Astrocyte (in vitro differentiated cells and primary cell): Measurements from ENCODE around the gene CALM3. TPM values are rescaled to one million over a fixed set of nuclear protein-coding genes. Genes with fewer than 3 reads are reported as not detected.

ENCODE experiments used
- DNase-seq: peaks from one replicate; pipeline ENCODE4 v3.0.0-alpha.2; 2010; ENCODE audit warnings: low read depth
- FAIRE-seq: peaks from 2 replicates; lab custom pipeline; 2011; peaks lifted over from hg19 to GRCh38; lab: Jason Lieb, UNC
- H2AFZ ChIP-seq: 2 replicates; pipeline ENCODE4 v1.6.0; 2012; ENCODE audit warnings: low read depth, low read length, inconsistent platforms
- H3K27ac ChIP-seq: 2 replicates; pipeline ENCODE4 v1.5.1; 2011; ENCODE audit warnings: low read depth, low read length, inconsistent platforms
- H3K27me3 ChIP-seq: 2 replicates; pipeline ENCODE4 v1.6.0; 2011; ENCODE audit warnings: low read length, inconsistent platforms; ENCODE audit not compliant: insufficient read depth
- H3K36me3 ChIP-seq: 2 replicates; pipeline ENCODE4 v1.5.1; 2011; ENCODE audit warnings: low read length, inconsistent platforms; ENCODE audit not compliant: insufficient read depth
- H3K4me1 ChIP-seq: 2 replicates; pipeline ENCODE4 v1.5.1; 2011; ENCODE audit warnings: low read length, inconsistent platforms; ENCODE audit not compliant: insufficient read depth
- H3K4me2 ChIP-seq: 2 replicates; pipeline ENCODE4 v1.6.0; 2012; ENCODE audit warnings: low read length, inconsistent platforms
- H3K4me3 ChIP-seq: 2 replicates; pipeline ENCODE4 v1.5.1; 2011; ENCODE audit warnings: low read depth, mild to moderate bottlenecking, low read length, inconsistent platforms; ENCODE audit not compliant: insufficient read depth
- H3K79me2 ChIP-seq: 2 replicates; pipeline ENCODE4 v1.6.0; 2012; ENCODE audit warnings: mild to moderate bottlenecking, low read length, inconsistent platforms; ENCODE audit not compliant: insufficient read depth
- H3K9ac ChIP-seq: 2 replicates; pipeline ENCODE4 v1.6.0; 2012; ENCODE audit warnings: mild to moderate bottlenecking, low read length, inconsistent platforms
- H3K9me3 ChIP-seq: 2 replicates; pipeline ENCODE4 v1.5.1; 2012; ENCODE audit warnings: low read depth, mild to moderate bottlenecking, low read length, inconsistent platforms; ENCODE audit not compliant: insufficient read depth
- H4K20me1 ChIP-seq: 2 replicates; pipeline ENCODE4 v1.6.0; 2012; ENCODE audit warnings: low read length, inconsistent platforms; ENCODE audit not compliant: insufficient read depth
- H3K27ac Mint-ChIP-seq: one replicate; pipeline ENCODE4 v1.8.0; 2021; ENCODE audit warnings: mild to moderate bottlenecking, mixed read lengths; ENCODE audit not compliant: unreplicated experiment
- H3K27me3 Mint-ChIP-seq: one replicate; pipeline ENCODE4 v1.8.0; 2021; ENCODE audit warnings: low read depth, mixed read lengths; ENCODE audit not compliant: unreplicated experiment
- H3K36me3 Mint-ChIP-seq: one replicate; pipeline ENCODE4 v1.8.0; 2021; ENCODE audit warnings: low read depth, mixed read lengths; ENCODE audit not compliant: unreplicated experiment
- H3K4me1 Mint-ChIP-seq: one replicate; pipeline ENCODE4 v1.8.0; 2021; ENCODE audit warnings: low read depth, mixed read lengths; ENCODE audit not compliant: unreplicated experiment
- H3K4me3 Mint-ChIP-seq: one replicate; pipeline ENCODE4 v1.8.0; 2021; ENCODE audit warnings: mild to moderate bottlenecking, moderate library complexity, mixed read lengths; ENCODE audit not compliant: unreplicated experiment
- H3K9me3 Mint-ChIP-seq: one replicate; pipeline ENCODE4 v1.8.0; 2021; ENCODE audit warnings: mild to moderate bottlenecking, mixed read lengths; ENCODE audit not compliant: unreplicated experiment
- EZH2 ChIP-seq: IDR thresholded peaks from 2 replicates; pipeline ENCODE4 v1.6.1; 2012; ENCODE audit warnings: mild to moderate bottlenecking, low read length, inconsistent platforms; ENCODE audit not compliant: insufficient read depth
- total RNA-seq: library from RNA; stranded (reverse); gene quantifications from 2 replicates; pipeline ENCODE4 v1.2.1, GENCODE V29; 2021
- TF ChIP-seq, protein P1 (sequence below): IDR thresholded peaks from 2 replicates; pipeline ENCODE4 v1.5.1; 2011; ENCODE audit warnings: low read depth, mild to moderate bottlenecking, inconsistent platforms, low read length, moderate library complexity; ENCODE audit not compliant: insufficient read depth

The CALM3 gene
- total RNA-seq, 1 donor from 2014 or later: 343 TPM

DNA sequence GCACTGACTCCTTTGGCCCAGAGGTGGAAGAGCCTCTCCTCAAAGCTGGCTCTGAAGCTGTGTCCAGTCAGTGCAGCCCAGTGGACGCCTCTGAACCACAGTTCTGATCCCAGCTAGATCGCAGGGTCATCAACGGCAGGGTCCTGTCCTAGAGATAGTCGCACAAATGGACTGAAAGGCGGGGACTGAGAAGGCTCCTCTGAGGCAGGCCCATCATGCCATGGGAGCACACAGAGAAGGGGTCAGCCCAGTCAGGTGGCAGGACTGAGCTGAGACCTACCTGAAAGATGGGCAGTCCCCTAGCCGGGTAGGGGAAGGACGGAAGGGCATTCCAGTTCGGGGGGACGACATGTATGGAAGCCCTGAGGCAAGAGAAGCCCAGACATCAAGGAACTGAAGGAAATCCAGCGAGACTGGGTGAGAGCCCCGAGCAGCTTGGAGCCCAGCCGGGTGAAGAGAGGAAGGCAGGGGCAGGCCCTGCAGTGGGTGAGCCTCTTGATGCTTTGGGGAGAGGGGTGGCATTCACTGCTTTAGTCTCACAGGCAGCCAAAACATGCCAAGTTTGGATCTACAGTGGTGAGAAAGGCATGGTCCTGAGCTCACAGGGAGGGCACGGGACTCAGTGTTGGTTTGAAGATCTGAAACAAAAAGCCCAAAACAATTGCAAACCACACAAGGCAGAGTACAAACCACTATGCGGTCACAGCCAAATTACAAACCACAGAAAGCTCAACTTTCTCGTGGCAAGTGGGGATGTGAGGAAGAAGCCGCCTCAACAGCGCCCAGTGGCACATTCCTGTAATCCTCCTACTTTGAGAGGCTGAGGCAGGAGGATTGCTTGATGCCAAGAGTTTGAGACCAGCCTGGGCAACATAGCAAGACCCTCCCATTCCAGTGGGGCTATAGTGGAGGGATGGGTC lies 10.0 kb downstream of the CALM3 start:
- Histone ChIP-seq H3K27ac (no peak overlapping the region), H2AFZ (no peak overlapping the region), H3K27me3 (no peaks in the 10 kb centered on the region), H3K9me3 (no peaks in the 10 kb centered on the region), H3K4me2 (no peak overlapping the region), H3K4me3 (no peak overlapping the region), H3K9ac (no peak overlapping the region), H3K4me1 (no peaks in the 10 kb centered on the region), H3K36me3 (peaks cover 26% of the 10 kb centered on the region), H3K79me2 (peaks cover 5% of the 10 kb centered on the region), H4K20me1 (peaks cover 62% of the 10 kb centered on the region)
- TF ChIP-seq EZH2: no peak
- TF ChIP-seq, protein P1, sequence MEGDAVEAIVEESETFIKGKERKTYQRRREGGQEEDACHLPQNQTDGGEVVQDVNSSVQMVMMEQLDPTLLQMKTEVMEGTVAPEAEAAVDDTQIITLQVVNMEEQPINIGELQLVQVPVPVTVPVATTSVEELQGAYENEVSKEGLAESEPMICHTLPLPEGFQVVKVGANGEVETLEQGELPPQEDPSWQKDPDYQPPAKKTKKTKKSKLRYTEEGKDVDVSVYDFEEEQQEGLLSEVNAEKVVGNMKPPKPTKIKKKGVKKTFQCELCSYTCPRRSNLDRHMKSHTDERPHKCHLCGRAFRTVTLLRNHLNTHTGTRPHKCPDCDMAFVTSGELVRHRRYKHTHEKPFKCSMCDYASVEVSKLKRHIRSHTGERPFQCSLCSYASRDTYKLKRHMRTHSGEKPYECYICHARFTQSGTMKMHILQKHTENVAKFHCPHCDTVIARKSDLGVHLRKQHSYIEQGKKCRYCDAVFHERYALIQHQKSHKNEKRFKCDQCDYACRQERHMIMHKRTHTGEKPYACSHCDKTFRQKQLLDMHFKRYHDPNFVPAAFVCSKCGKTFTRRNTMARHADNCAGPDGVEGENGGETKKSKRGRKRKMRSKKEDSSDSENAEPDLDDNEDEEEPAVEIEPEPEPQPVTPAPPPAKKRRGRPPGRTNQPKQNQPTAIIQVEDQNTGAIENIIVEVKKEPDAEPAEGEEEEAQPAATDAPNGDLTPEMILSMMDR: no peak
- no peaks in the 10 kb centered on the region for H3K27me3 Mint-ChIP-seq
- H3K4me3 Mint-ChIP-seq: peak overlapping the region; percentile 57
- H3K36me3 Mint-ChIP-seq: peaks cover 27% of the 10 kb centered on the region
- H3K27ac Mint-ChIP-seq: peak overlapping the region; percentile 53
- peaks cover 1% of the 10 kb centered on the region for H3K9me3 Mint-ChIP-seq
- peaks cover 7% of the 10 kb centered on the region for H3K4me1 Mint-ChIP-seq
- DNase-seq: peak; percentile 66
- FAIRE-seq: peak; percentile 32

DNA sequence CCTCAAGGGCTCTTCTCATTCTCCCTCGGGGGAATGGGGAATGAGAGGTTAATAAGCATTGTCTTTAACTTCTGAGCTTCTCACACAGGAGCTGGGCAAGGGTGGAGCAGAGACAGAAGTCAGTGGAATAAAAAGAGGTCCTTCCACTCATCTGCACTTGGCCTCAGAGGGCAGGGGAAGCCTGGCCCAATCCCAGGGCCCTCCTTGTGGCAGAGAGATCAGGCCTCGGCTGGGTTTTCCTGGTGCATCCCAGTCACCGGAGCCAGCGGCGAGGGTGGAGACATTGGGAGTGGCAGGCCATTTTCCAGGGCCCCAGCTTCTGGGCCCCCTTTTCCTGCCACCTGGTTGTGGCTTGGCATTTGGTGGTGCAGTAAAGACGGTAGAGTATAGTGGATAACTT lies 10.6 kb downstream of the CALM3 start:
- Mint-ChIP-seq H3K9me3 (peaks cover 1% of the 10 kb centered on the region), H3K4me3 (no peak overlapping the region), H3K4me1 (peaks cover 8% of the 10 kb centered on the region), H3K36me3 (peaks cover 27% of the 10 kb centered on the region), H3K27me3 (peaks cover 2% of the 10 kb centered on the region), H3K27ac (no peak overlapping the region)
- no peak for DNase-seq
- no peak overlapping the region for H3K27ac ChIP-seq
- no peaks in the 10 kb centered on the region for H3K9me3 ChIP-seq
- TF ChIP-seq, protein P1: no peak
- TF ChIP-seq EZH2: no peak
- H4K20me1 ChIP-seq: peaks cover 55% of the 10 kb centered on the region
- no peak overlapping the region for H3K4me3 ChIP-seq
- H3K27me3 ChIP-seq: no peaks in the 10 kb centered on the region
- peaks cover 4% of the 10 kb centered on the region for H3K4me1 ChIP-seq
- peaks cover 20% of the 10 kb centered on the region for H3K36me3 ChIP-seq
- H2AFZ ChIP-seq: no peak overlapping the region
- H3K9ac ChIP-seq: no peak overlapping the region
- no peak overlapping the region for H3K4me2 ChIP-seq
- FAIRE-seq: no peak
- H3K79me2 ChIP-seq: no peaks in the 10 kb centered on the region

- TF ChIP-seq, protein P1: no peak
- TF ChIP-seq EZH2: no peak
- no peak overlapping the region for H2AFZ ChIP-seq
- H3K4me2 ChIP-seq: no peak overlapping the region
- Mint-ChIP-seq H3K9me3 (peaks cover 1% of the 10 kb centered on the region), H3K36me3 (peaks cover 17% of the 10 kb centered on the region), H3K27ac (no peak overlapping the region), H3K27me3 (peaks cover 4% of the 10 kb centered on the region), H3K4me3 (peak overlapping the region; percentile 16), H3K4me1 (peaks cover 9% of the 10 kb centered on the region)
- H3K4me3 ChIP-seq: no peak overlapping the region
- no peaks in the 10 kb centered on the region for H3K9me3 ChIP-seq
- H3K79me2 ChIP-seq: no peaks in the 10 kb centered on the region
- no peak overlapping the region for H3K9ac ChIP-seq
- DNase-seq (no peak), FAIRE-seq (no peak)
- H3K27ac ChIP-seq: no peak overlapping the region
- H4K20me1 ChIP-seq: peaks cover 38% of the 10 kb centered on the region
- no peaks in the 10 kb centered on the region for H3K27me3 ChIP-seq
- H3K36me3 ChIP-seq: peaks cover 9% of the 10 kb centered on the region
- peaks cover 8% of the 10 kb centered on the region for H3K4me1 ChIP-seq
These were observed 12.4 kb downstream of the CALM3 start for GRCh38 chr19:46613525-46613924.
